DLD1 (cell line): ENCODE data around the gene ANAPC15.

Experiments
- in situ Hi-C: cut with HindIII; loops from 2 replicates; pipeline ENCODE4 v1.10.0; 2017; ENCODE audit warnings: low sequenced_read_pairs

ANAPC15 gene

DNA sequence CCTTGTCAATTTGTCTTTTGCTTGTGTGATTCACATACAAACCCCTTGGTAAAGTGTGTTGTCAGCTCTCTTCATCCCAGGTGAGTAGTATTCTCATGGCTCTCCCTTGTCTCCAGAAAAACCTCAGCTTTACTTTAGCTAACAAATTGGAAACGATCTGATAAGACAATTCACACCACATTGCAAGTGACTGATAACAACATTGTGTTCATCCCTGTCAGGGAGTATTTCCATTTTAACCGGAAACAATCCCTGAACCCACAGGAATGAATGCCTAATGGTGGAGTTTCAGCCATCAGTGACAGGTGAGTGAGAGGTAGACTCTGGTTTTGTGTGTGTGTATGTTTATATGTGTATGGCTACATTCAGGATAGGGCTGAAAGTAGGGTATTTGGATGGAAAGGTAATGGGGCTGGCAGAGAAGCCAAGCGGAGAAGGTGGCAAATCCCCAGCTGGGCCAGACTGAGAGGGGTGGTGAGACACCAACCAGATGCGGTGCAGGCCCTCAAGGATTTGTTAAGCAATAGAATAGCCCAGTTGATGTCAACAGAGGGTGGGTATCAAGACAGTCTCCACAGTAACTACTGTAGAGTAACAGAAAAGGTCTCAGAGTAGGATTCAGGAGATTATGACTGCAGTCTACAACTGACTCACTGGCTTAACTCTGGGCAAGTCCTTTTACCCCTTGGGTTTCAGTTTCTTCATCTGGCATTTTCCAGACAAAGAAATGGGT lies 24.3 kb downstream of the ANAPC15 start:
- in situ Hi-C loops, result no loop called here

- in situ Hi-C loops, result no loop called here
Measured at GRCh38 chr11:72085621-72086351, 26.7 kb downstream of the ANAPC15 start.

DNA sequence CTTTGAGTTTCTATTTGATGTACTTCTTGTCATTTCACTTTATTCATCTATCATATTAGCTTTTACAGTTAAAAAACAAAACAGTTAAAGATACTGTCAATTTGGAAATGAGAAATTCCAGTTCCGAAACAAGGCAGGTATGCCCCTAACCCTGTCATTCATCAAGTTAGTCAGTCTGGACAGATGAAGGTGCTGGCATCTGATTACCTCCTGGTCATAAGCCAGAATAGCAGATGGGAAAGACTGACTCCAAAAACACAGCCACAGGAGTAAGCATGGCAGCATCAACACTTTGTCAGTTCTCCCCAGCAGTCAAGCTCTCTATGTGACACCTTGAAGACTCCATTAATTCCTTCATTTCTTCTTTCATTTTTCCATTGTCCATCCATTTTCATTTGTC lies 27.5 kb downstream of the ANAPC15 start:
- in situ Hi-C loops, result no loop called here

GRCh38 chr11:72084076-72084475 lies 28.4 kb downstream of the ANAPC15 start:
- in situ Hi-C loops, result no loop called here

GRCh38 chr11:72083414-72083813 lies 29.1 kb downstream of the ANAPC15 start:
- in situ Hi-C loops, result no loop called here

DNA sequence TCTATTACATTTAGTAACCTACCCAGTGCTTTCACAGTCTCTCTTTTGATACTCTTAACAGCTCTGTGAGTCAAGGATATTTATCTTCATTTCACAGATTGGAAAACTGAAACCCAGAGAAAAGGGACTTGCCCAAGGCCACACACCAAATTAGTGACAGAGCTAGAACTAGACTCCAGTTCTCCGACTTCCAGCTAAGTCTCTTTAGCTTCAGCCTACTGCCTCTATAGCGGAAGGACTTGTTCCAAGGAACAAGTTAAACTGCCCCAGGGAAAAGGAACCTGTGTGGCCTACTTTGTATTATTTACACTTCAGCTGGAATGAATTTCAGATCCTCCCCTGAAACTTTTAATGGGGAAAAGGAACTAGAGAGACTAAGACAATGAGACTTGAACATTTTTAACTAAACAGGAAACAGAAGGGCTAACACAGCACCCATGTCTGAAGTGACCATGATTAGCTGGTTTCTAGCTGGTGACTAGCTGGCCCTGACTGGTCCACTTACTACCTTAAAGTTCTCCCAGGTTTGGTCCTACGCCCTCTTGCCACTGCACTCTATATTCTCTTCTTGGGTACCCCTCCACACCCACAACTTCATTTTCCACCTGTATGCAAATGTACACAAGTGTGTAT lies 30.6 kb downstream of the ANAPC15 start:
- in situ Hi-C loops, result no loop called here

GRCh38 chr11:72081184-72081644 lies 31.3 kb downstream of the ANAPC15 start:
- in situ Hi-C loops, result no loop called here

DNA sequence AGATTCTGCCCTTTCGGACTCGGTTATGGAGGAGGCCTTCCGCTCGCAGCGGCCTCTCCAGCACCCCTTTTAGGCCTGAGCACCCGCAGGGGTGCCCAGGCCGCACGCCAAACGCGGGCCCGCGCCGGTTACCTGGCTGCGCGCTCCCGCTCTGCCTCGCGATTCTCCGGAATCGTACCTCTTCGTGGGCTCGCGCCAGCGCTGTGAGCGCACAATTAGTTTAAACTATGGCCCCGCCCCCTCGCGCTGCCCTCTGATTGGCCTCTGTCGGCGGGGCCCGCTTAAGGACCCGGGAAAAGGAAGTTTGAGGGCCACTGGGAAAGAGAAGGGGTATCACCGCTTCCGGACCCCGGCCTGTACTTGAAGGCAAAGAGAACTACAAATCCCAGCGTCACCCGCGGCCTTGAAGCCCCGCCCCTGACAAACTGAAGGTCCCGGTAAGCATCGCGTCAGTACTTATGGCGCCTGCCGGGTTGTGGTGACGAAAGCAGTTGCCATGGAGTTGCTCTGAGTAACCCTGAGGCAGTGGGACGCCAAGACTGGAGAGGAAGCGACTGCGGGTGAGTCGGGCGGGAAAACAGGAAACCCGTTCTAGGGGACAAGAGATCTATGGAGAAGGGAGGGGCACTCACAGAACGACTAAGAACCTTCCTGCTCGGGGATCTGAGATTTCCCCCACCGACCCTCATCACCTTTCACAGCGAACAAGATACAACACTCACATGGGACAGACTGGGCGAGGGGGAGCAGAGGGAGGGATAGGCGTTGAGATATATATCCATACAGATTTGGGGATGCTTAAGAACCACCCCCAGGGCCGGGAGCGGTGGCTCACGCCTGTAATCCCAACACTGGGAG lies 31.9 kb downstream of the ANAPC15 start, which contains the start of the genes LRRC51 and NUMA1:
Gene LRRC51, plus strand, starts transcription at position 525 of the 858 bp plus-strand sequence. CDS start 8,234 bp downstream, outside the sequence.
Gene NUMA1, minus strand, starts transcription at position 217 of the 858 bp plus-strand sequence. CDS start 44,599 bp downstream, outside the sequence.
- in situ Hi-C loops, result no loop called here

DNA sequence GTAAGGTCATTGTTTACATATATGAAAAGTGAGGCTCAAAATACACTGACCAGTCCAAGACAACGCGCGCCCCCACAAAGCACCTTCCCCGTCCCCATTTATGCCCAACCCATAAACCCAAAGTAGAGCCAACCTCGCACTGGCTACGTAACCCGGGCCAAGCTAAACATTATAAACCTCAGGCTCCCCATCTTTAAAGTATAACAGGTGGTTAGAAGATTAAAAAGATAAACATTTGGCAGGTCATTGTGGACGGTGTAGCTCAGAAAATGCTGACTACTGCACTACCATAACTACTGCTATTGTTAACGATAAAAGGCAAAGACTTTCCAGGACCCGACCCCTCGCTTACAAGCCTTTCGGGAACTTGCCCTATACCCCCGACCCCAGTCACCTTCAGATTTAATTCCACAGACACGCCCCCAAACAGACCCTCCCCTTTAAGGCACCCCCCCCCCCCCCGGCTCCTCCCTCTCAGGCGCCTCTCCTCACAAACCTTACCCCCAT lies 32.6 kb downstream of the ANAPC15 start:
- in situ Hi-C loops, result no loop called here

DNA sequence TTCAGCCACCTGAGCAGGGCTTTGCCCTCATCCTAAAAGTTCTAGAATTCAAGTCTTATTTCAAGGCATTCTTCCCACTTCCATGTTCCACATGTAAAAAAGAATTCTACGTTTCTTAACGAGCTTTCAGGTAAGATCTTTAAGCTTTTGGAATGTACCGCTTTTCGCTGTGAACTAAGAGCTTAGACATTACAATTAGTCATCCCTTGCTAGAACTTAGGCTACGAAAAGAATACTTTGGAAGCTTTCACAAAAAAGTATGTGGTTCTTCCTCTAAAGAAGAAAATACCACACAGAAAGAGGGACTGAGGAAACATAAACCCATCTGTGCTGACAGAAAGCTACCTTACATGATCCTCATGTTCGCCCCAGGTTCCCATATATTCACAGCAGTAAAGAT lies 34.0 kb downstream of the ANAPC15 start:
- in situ Hi-C loops, result no loop called here

- in situ Hi-C loops, result no loop called here
Measured at GRCh38 chr11:72075756-72076155, 36.7 kb downstream of the ANAPC15 start.

DNA sequence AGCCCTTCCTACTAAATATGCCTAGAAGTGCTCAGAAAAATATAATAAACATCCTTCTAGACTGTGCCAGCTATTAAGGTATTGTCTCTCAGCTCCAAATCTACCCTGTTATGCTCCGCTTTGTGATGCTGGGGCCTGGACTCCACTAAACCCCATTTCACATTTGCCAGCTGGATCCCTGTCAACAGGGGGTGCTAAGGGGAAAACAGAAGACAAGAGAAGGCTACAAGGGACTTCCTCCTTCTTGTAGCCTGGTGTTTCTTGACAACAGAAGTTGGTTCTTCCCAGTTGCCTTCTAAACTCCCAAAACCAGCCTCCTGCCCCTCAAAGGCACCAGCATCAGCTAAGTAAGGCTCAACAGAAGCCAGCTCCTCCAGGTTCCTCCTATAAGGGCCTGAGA lies 37.4 kb downstream of the ANAPC15 start:
- in situ Hi-C loops, result no loop called here

- in situ Hi-C loops, result no loop called here
Measured at GRCh38 chr11:72072348-72072747, 40.1 kb downstream of the ANAPC15 start.

GRCh38 chr11:72070491-72070890 lies 42.0 kb downstream of the ANAPC15 start:
- in situ Hi-C loops, result no loop called here

GRCh38 chr11:72069787-72070251 lies 42.7 kb downstream of the ANAPC15 start:
- in situ Hi-C loops, result no loop called here

- in situ Hi-C loops, result no loop called here
Measured at GRCh38 chr11:72069200-72069599, 43.3 kb downstream of the ANAPC15 start.

GRCh38 chr11:72067676-72068075 lies 44.8 kb downstream of the ANAPC15 start:
- in situ Hi-C loops, result no loop called here

GRCh38 chr11:72067266-72067665 lies 45.2 kb downstream of the ANAPC15 start:
- in situ Hi-C loops, result no loop called here

GRCh38 chr11:72066855-72067254 lies 45.6 kb downstream of the ANAPC15 start:
- in situ Hi-C loops, result no loop called here

GRCh38 chr11:72061739-72062396 lies 50.6 kb downstream of the ANAPC15 start:
- in situ Hi-C loops, result no loop called here
